ENCODE measurements around the gene ANKRD18B.
"Not testable (repeated sequence)": the region's sequence is repeated elsewhere in the genome, so short reads cannot be mapped to it uniquely, and the experiment has no call there.

GRCh38 chr9:33618370-33618769 is 94.3 kb downstream of the ANKRD18B start:
- not testable (repeated sequence) for TF ChIP-seq EP300 (conservative IDR thresholded peaks at IDR 0.05; ENCODE audit: poor library complexity, severe bottlenecking); CTCF (IDR thresholded peaks at IDR 0.05; ENCODE audit: poor library complexity, severe bottlenecking); POLR2AphosphoS5 (IDR thresholded peaks at IDR 0.05); EZH2 (IDR thresholded peaks at IDR 0.05; ENCODE audit: borderline replicate concordance, insufficient read depth, low read length, poor library complexity, severe bottlenecking); SMC3 (conservative IDR thresholded peaks at IDR 0.05; ENCODE audit: poor library complexity)
- TF ChIP-seq, protein P1, sequence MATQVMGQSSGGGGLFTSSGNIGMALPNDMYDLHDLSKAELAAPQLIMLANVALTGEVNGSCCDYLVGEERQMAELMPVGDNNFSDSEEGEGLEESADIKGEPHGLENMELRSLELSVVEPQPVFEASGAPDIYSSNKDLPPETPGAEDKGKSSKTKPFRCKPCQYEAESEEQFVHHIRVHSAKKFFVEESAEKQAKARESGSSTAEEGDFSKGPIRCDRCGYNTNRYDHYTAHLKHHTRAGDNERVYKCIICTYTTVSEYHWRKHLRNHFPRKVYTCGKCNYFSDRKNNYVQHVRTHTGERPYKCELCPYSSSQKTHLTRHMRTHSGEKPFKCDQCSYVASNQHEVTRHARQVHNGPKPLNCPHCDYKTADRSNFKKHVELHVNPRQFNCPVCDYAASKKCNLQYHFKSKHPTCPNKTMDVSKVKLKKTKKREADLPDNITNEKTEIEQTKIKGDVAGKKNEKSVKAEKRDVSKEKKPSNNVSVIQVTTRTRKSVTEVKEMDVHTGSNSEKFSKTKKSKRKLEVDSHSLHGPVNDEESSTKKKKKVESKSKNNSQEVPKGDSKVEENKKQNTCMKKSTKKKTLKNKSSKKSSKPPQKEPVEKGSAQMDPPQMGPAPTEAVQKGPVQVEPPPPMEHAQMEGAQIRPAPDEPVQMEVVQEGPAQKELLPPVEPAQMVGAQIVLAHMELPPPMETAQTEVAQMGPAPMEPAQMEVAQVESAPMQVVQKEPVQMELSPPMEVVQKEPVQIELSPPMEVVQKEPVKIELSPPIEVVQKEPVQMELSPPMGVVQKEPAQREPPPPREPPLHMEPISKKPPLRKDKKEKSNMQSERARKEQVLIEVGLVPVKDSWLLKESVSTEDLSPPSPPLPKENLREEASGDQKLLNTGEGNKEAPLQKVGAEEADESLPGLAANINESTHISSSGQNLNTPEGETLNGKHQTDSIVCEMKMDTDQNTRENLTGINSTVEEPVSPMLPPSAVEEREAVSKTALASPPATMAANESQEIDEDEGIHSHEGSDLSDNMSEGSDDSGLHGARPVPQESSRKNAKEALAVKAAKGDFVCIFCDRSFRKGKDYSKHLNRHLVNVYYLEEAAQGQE (IDR thresholded peaks at IDR 0.05; ENCODE audit: borderline replicate concordance), result not testable (repeated sequence)
